GM18507 (cell line): ENCODE results near the gene AGAP6.
"Not testable (repeated sequence)": the region's sequence is repeated elsewhere in the genome, so short reads cannot be mapped to it uniquely, and the experiment has no call there.

Experiments used
- DNase-seq: peaks from one replicate; pipeline ENCODE4 v3.0.0; 2011; ENCODE audit warnings: low read depth; ENCODE audit not compliant: insufficient read length; ENCODE audit errors: extremely low spot score
- FAIRE-seq: peaks from 2 replicates; lab custom pipeline; 2011; peaks lifted over from hg19 to GRCh38; lab: Jason Lieb, UNC

AGAP6 gene

DNA sequence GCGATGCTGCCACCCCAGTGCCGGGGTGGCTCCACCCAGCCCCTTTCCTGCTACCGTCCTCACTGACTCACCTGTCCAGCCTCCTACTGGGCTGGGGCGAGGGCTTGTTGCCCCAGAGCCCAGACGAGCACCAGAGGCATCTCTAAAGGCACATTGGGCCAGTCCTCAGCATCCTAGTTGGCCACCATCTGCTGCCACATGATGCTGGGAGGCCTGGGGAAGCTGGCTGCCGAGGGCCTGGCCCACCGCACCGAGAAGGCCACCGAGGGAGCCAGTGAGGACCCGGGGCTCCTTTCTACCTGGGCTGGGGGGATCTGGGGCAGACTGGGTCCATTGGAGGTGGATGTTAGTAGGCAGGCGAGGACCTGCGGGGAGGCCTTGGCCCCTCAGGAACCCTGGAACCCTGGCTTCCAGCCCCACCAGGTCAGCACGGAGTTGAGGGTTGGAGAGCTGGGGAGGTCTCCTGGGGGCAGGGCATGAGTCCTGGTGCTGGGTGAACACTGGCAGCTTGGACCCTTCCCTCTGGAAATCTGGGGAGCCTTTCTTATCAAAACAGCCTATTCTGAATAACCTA is 32.3 kb downstream of the AGAP6 start:
- FAIRE-seq, DNase-seq: not testable (repeated sequence)

DNA sequence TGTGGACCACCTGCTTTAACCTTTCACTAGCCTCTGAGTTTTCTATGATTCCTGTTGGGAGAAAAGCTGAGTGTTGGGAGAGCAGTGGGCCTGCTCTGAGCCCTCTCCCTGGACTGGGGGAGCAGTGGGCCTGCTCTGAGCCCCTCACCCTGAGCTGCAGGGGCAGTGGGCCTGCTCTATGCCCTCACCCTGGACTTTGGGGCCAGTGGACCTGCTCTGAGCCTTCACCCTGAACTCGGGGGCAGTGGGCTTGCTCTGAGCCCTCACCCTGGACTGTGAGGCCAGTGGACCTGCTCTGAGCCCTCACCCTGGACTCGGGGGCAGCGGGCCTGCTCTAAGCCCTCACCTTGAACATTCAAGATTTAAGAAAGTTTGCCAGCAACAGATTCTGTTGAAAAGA is 33.4 kb downstream of the AGAP6 start:
- FAIRE-seq (no peak), DNase-seq (no peak)

GRCh38 chr10:50024716-50025383 is 36.6 kb downstream of the AGAP6 start:
- not testable (repeated sequence) for FAIRE-seq, DNase-seq

DNA sequence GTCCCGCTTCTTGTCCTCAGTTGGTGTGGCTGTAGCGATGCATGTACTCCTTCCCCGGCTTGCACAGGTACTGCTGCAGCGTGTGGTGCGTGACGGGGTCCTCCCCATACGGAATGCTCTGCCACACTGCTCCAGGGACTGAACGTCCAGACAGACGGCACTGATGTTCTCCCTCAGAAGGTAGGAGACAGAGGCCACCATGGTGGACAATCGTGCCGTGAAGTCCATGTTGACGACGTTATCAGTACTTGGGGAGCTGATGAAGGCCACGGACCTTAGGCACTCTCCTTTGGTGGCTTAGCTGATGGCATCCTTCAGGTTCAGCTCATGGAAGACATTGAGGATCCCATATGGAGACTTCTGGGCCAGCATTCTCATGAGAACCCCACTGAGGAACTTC is 37.4 kb downstream of the AGAP6 start:
- no peak for FAIRE-seq
- no peak for DNase-seq

GRCh38 chr10:50027195-50027594 is 39.0 kb downstream of the AGAP6 start:
- DNase-seq: no peak
- FAIRE-seq: no peak

DNA sequence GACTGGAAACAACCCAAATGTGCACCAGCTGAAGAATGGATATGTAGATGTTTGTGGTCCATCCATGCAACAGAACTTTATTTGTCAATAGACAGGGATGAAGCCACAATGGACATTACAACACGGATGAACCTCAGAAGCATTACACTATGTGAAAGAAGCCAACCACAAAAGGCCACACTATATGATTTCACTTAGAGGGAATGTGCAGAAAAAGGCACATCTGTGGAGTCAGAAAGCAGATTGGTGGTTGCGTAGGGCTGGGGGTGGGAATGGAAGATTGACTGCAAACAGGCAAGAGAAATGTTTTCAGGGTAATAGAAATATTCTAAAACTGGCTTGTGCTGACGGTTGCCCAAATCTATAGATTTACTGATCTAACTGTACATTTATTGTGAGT is 45.3 kb downstream of the AGAP6 start:
- no peak for DNase-seq
- no peak for FAIRE-seq

- not testable (repeated sequence) for FAIRE-seq, DNase-seq
Measured at GRCh38 chr10:50035337-50035736, 47.1 kb downstream of the AGAP6 start.

- DNase-seq: no peak
- FAIRE-seq: no peak
Measured at GRCh38 chr10:50044941-50045664, 56.9 kb downstream of the AGAP6 start.

- not testable (repeated sequence) for DNase-seq, FAIRE-seq
Measured at GRCh38 chr10:50046457-50046856, 58.3 kb downstream of the AGAP6 start.

GRCh38 chr10:50047594-50047993 is 59.4 kb downstream of the AGAP6 start:
- not testable (repeated sequence) for DNase-seq, FAIRE-seq

DNA sequence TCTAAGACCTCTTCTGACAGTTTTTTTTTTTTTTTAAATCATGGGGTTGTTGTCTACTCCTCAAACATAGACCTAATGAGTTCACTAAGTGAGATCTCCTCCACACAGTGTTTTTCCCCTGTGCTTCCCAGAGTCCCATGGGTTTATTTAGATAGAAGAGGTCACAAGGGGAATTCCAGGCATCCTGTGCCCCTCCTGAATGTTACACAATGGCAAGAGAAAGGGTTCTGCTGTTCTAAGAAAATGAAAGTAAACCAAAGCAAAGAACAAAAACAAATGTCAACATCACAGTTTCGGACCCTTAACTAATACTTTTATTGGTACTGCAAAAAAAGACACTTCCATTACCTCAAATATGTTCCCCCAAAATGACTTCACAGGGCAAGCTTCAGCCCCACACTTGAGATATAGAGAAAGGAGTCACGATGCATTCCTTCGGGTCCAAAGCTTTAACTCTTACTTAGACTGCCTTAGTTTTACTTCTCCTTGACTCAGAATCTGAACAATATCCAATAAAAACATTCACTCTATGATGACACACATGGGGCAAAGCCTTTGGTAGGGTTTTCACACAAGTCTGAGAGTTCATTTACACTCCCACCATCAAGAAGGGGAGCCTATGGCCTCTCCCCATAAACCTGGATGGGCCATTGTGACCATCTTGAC is 63.9 kb downstream of the AGAP6 start:
- not testable (repeated sequence) for DNase-seq, FAIRE-seq

- DNase-seq, FAIRE-seq: not testable (repeated sequence)
Measured at GRCh38 chr10:50052778-50053376, 64.7 kb downstream of the AGAP6 start.

DNA sequence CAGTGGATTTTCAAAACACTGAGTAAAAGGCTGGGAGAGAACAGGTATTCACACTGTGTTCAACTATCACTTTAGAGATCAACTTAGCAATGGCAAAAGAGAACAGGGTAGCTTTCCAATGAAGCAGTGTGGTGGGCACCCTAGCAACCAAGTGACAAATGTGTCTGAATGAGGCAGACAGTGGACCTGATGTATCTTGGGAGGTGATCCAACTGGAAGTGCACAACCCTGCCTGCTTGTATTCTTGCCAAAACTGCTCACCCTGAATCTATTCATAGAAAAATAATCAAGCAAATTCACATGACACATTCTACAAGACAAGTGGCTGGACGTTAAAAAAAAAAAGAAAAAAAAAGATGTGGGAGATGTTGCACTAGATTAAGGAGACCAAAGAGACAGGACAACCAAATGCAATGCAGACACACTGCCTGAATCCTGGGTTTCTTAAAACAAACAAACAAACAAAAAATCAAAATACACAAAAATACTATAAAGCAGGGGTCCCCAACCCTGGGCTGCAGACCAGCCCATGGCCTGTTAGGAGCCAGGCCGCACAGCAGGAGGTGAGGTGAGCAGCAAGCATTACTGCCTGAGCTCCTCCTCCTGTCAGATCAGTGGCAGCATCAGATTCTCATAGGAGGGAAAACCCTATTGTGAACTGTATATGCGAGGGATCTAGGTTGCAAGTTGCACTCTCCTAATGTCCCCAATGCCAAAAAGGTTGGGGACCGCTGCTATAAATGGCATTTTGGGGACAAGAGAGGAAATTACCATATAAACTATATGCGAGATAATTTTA is 67.5 kb downstream of the AGAP6 start:
- DNase-seq, FAIRE-seq: not testable (repeated sequence)

GRCh38 chr10:50056654-50057053 is 68.4 kb downstream of the AGAP6 start:
- not testable (repeated sequence) for DNase-seq, FAIRE-seq

- not testable (repeated sequence) for FAIRE-seq, DNase-seq
Measured at GRCh38 chr10:50058727-50059126, 70.5 kb downstream of the AGAP6 start.

DNA sequence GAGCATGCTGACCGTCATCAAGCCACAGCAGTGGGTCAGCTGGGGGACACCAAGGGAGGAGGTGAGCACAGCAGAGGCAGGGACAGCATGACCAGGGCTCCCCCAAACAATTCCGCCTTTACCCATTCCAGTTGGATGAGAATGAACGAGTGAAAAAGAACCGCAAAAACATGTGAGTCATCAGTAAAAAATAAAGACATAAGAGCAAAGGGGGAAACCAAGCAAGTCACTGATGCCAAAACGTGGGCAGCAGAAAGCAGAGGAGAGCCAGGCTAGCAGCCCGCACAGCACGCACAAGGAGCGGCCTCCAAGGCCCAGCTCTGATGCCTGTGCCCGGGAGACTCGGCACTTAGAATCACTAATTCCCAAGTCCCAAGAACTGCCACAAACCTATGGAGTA is 71.7 kb downstream of the AGAP6 start:
- DNase-seq, FAIRE-seq: not testable (repeated sequence)
